Measurements from ENCODE around the gene CTAGE9.

GRCh38 chr6:131680868-131681267 lies 29.9 kb downstream of the CTAGE9 start:
- TF ChIP-seq CTCF (IDR thresholded peaks at IDR 0.05), result no peak
- TF ChIP-seq POLR2A (IDR thresholded peaks at IDR 0.05), result no peak
